HCT116 (cell line): ENCODE results near the gene SLC41A1. TPM values are rescaled to one million over a fixed set of nuclear protein-coding genes. Genes with fewer than 3 reads are reported as not detected.

Experiments
- ATAC-seq: fragments of 200-7000 bp; cut with Tn5 transposase; 2 replicates; pipeline ENCODE4 v1.9.1; 2020; ENCODE audit warnings: mild to moderate bottlenecking, moderate library complexity
- BruUV-seq: library from RNA; stranded (reverse); fragments of 400-500 nt; replicated peaks from 2 replicates; lab custom pipeline; 2021; lab: Mats Ljungman, UMichigan
- CTCF ChIA-PET: fragments of 300-600 bp; sonication (Branson Sonifier 250); formaldehyde crosslinking; loops from one replicate; lab custom pipeline; 2021; ENCODE audit warnings: antibody characterized with exemption; lab: Charles Lee
- POLR2A ChIA-PET: fragments of 300-600, 350-600 bp; sonication (Branson Sonifier 250); formaldehyde crosslinking; loops from one replicate; lab custom pipeline; 2021; ENCODE audit warnings: antibody characterized with exemption; lab: Charles Lee
- RAD21 ChIA-PET, 2 experiments: fragments of 300-600 bp; sonication (Branson Sonifier 250); formaldehyde crosslinking; loops; one replicate each; lab custom pipeline; 2023; ENCODE audit warnings: low total read pairs in 2 of 2; ENCODE audit not compliant: uncharacterized antibody in 2 of 2, unreplicated experiment in 2 of 2, low non-redundant PET in 1 of 2; lab: Charles Lee
- DNase-seq: peaks from one replicate; pipeline ENCODE4 v3.0.0-alpha.2; 2010; ENCODE audit warnings: low read depth, low spot score
- H2AFZ ChIP-seq: fragments of 200-600 bp; shearing (Covaris generic), sonication (generic); 2 replicates; pipeline ENCODE4 v1.6.1; 2017; ENCODE audit warnings: low read depth, mixed run types, mixed read lengths, antibody characterized with exemption, low read length; ENCODE audit not compliant: poor library complexity, severe bottlenecking
- H3K27ac ChIP-seq: 2 replicates; pipeline ENCODE4 v1.5.1; 2012; ENCODE audit warnings: low read depth, low read length
- H3K27me3 ChIP-seq: fragments of 200-600 bp; sonication (generic); 2 replicates; pipeline ENCODE4 v1.6.1; 2016; ENCODE audit warnings: mixed run types, low read length, mixed read lengths; ENCODE audit not compliant: insufficient read depth
- H3K36me3 ChIP-seq, 2 experiments: fragments of 200-500 bp in 1 of 2; fragments of 200-600 bp in 1 of 2; sonication (Bioruptor generic) in 1 of 2; sonication (generic) in 1 of 2; 2 replicates each; pipeline versions ENCODE4 v1.5.1 to v1.6.1; 2014 to 2016; ENCODE audit warnings: low read length in 2 of 2, inconsistent platforms in 1 of 2, mixed read lengths in 1 of 2, mixed run types in 1 of 2; ENCODE audit not compliant: insufficient read depth in 2 of 2, control insufficient read depth in 1 of 2
- H3K4me1 ChIP-seq, 2 experiments: fragments of 200-600 bp in 1 of 2; sonication (generic) in 1 of 2; 2 replicates each; pipeline versions ENCODE4 v1.5.1 to v1.6.1; 2012 to 2017; ENCODE audit warnings: low read length in 2 of 2, inconsistent platforms in 1 of 2, mild to moderate bottlenecking in 1 of 2, mixed read lengths in 1 of 2, mixed run types in 1 of 2, moderate library complexity in 1 of 2; ENCODE audit not compliant: insufficient read depth in 2 of 2, control insufficient read depth in 1 of 2
- H3K4me2 ChIP-seq: fragments of 200-600 bp; sonication (generic); 2 replicates; pipeline ENCODE4 v1.6.1; 2017; ENCODE audit warnings: mixed run types, low read length, mixed read lengths
- H3K4me3 ChIP-seq, 2 experiments: fragments of 200-600 bp in 1 of 2; sonication (generic) in 1 of 2; replicated peaks in 1 of 2; 2 replicates each; pipeline ENCODE4 v1.5.1; 2011 to 2016; ENCODE audit warnings: low read length in 2 of 2, control low read depth in 1 of 2, low read depth in 1 of 2, mild to moderate bottlenecking in 1 of 2, mixed read lengths in 1 of 2, mixed run types in 1 of 2
- H3K79me2 ChIP-seq: fragments of 200-600 bp; sonication (generic); 2 replicates; pipeline ENCODE4 v1.6.1; 2017; ENCODE audit warnings: mild to moderate bottlenecking, mixed run types, low read length, moderate library complexity, mixed read lengths; ENCODE audit not compliant: insufficient read depth
- H3K9ac ChIP-seq: fragments of 200-600 bp; sonication (generic); 2 replicates; pipeline ENCODE4 v1.6.1; 2016; ENCODE audit warnings: low read length, mixed read lengths
- H3K9me2 ChIP-seq: fragments of 200-600 bp; sonication (generic), shearing (Covaris generic); 2 replicates; pipeline ENCODE4 v1.6.1; 2017; ENCODE audit warnings: mixed run types, mild to moderate bottlenecking, moderate library complexity; ENCODE audit not compliant: insufficient read depth
- H3K9me3 ChIP-seq, 2 experiments: fragments of 200-500 bp in 1 of 2; fragments of 200-600 bp in 1 of 2; sonication (Bioruptor generic) in 1 of 2; sonication (generic) in 1 of 2; 2 replicates each; pipeline ENCODE4 v1.6.1; 2014 to 2017; ENCODE audit warnings: low read length in 2 of 2, mixed read lengths in 2 of 2, inconsistent platforms in 1 of 2, low read depth in 1 of 2, mild to moderate bottlenecking in 1 of 2, mixed run types in 1 of 2, moderate library complexity in 1 of 2; ENCODE audit not compliant: control insufficient read depth in 1 of 2, insufficient read depth in 1 of 2
- H4K20me1 ChIP-seq: fragments of 200-600 bp; sonication (generic), shearing (Covaris generic); 2 replicates; pipeline ENCODE4 v1.6.1; 2017; ENCODE audit warnings: mixed run types, mild to moderate bottlenecking, moderate library complexity; ENCODE audit not compliant: insufficient read depth
- CBX3 ChIP-seq: IDR thresholded peaks from 2 replicates; pipeline ENCODE4 v1.6.1; 2012; ENCODE audit warnings: low read depth
- CEBPB ChIP-seq: IDR thresholded peaks from 2 replicates; pipeline ENCODE4 v1.6.1; 2012; ENCODE audit warnings: low read depth
- EZH2 ChIP-seq: fragments of 200-600 bp; sonication (generic); IDR thresholded peaks from 2 replicates; pipeline ENCODE4 v1.6.1; 2017; ENCODE audit warnings: antibody characterized with exemption, mixed run types
- FOSL1 ChIP-seq: IDR thresholded peaks from 2 replicates; pipeline ENCODE4 v1.6.1; 2012; ENCODE audit warnings: low read depth
- SRF ChIP-seq: IDR thresholded peaks from 2 replicates; pipeline ENCODE4 v1.6.1; 2012; ENCODE audit warnings: low read depth
- TCF7L2 ChIP-seq: IDR thresholded peaks from 2 replicates; pipeline ENCODE4 v1.7.0; 2011; ENCODE audit warnings: borderline replicate concordance, inconsistent platforms; ENCODE audit not compliant: insufficient read depth, insufficient read length; ENCODE audit errors: extremely low read depth
- intact Hi-C: fragments of 100-400 bp; cut with micrococcal nuclease; formaldehyde crosslinking; loops from 2 replicates; pipeline ENCODE4 v1.10.0; 2022
- total RNA-seq: library from RNA; stranded (reverse); gene quantifications from one replicate; pipeline ENCODE4 v1.2.1, GENCODE V29; 2021; ENCODE audit not compliant: unreplicated experiment
- TF ChIP-seq, protein P1 (sequence below): IDR thresholded peaks from 2 replicates; pipeline ENCODE4 v1.6.1; 2011; ENCODE audit warnings: mild to moderate bottlenecking, low read length, moderate library complexity; ENCODE audit not compliant: insufficient replicate concordance; ENCODE audit errors: extremely low read depth

Gene SLC41A1
- total RNA-seq, 1 experiment from 2014 or later: 35.9 TPM

DNA sequence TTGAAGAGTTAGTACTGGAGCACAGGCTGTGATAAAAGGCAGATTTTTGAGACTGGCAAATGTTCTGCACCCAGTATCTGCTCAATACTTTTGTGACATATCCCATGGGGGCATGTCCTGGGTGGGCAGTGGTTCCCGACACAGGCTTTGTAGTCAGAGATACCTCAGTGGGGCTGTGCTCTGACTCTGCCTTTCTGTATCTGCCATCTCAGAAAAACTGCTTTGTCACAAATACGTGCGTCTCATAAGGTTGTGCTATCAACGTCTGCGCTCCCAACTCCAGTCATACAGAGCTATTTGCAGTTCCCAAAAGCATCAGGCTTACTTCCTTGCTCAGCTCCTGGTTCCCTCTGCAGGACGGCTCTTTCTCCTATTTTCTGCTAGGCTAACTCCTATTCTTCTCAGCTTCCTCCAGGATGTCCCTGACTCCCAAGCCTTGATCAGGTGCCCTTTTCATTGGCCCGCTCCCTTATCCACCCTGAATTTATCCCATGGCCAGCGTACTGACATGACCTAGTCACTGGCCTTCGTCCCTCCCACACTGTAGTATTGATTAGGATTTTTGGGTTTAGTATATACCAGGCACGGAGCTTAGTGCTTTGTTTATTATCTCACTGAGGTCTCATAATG, 25.6 kb downstream of the SLC41A1 start:
- DNase-seq: no peak
- Histone ChIP-seq H4K20me1 (no peaks in the 10 kb centered on the region), H3K9ac (no peak overlapping the region), H2AFZ (no peak overlapping the region), H3K4me1 (no peaks in the 10 kb centered on the region), H3K79me2 (no peaks in the 10 kb centered on the region), H3K9me2 (no peaks in the 10 kb centered on the region), H3K4me2 (no peak overlapping the region), H3K9me3 (no peaks in the 10 kb centered on the region), H3K27ac (no peak overlapping the region), H3K36me3 (peaks cover 0 to 16% of the 10 kb centered on the region in 2 experiments; a peak in 2 of 4 replicates), H3K27me3 (no peaks in the 10 kb centered on the region), H3K4me3 (no peak overlapping the region)
- no TSS peak for BruUV-seq
- ChIA-PET CTCF (interaction anchor here (1.6 kb wide), 1 partner anchor 190 kb away, joined by 7 read pairs; no protein-coding TSS in a partner anchor), POLR2A (interaction anchor here (1.3 kb wide), 1 partner anchor 12 kb away, joined by 4 read pairs; the partner anchor contains the start of gene RAB29), RAD21 (no interaction called here)
- no peak for ATAC-seq
- TF ChIP-seq SRF: no peak
- TF ChIP-seq EZH2: no peak
- TF ChIP-seq, protein P1, sequence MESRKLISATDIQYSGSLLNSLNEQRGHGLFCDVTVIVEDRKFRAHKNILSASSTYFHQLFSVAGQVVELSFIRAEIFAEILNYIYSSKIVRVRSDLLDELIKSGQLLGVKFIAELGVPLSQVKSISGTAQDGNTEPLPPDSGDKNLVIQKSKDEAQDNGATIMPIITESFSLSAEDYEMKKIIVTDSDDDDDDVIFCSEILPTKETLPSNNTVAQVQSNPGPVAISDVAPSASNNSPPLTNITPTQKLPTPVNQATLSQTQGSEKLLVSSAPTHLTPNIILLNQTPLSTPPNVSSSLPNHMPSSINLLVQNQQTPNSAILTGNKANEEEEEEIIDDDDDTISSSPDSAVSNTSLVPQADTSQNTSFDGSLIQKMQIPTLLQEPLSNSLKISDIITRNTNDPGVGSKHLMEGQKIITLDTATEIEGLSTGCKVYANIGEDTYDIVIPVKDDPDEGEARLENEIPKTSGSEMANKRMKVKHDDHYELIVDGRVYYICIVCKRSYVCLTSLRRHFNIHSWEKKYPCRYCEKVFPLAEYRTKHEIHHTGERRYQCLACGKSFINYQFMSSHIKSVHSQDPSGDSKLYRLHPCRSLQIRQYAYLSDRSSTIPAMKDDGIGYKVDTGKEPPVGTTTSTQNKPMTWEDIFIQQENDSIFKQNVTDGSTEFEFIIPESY: no peak
- TF ChIP-seq CEBPB: no peak
- no peak for TF ChIP-seq TCF7L2
- TF ChIP-seq CBX3: no peak
- TF ChIP-seq FOSL1: no peak
- intact Hi-C loops: no loop called here
